NCI-H1436 treated with DMSO at 0.1 percent for 48 hours (cell line): ENCODE measurements around the gene DACT2.
"Not testable (repeated sequence)": the region's sequence is repeated elsewhere in the genome, so short reads cannot be mapped to it uniquely, and the experiment has no call there.

Experiments
- DNase-seq: peaks from one replicate; lab custom pipeline; 2025; lab: John Stamatoyannopoulos, UW

Gene DACT2

GRCh38 chr6:168318579-168319278 lies 848 bp downstream of the DACT2 start:
- no peak for DNase-seq

DNA sequence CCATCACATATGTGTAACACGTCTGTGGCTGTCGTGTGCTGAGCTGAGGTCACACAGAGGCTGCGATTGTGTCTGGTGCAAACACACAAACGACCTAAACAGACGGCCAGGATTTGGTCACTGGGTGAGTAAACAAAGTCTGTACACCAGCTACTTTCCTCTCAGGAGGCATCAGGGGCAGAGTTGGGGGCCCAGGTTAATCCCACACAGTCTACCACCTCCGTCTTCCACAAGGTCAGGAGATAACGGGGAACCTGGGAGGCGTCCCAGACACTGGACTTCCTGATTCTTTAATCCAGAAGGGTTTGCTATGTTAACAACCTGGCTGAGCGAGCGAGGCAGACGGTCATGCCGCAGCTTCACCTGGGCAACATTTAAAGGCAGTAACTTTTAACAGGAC lies 1.5 kb downstream of the DACT2 start:
- DNase-seq = no peak

GRCh38 chr6:168315596-168315995 lies 4.0 kb downstream of the DACT2 start:
- DNase-seq = no peak

- DNase-seq = no peak
These were observed 4.6 kb downstream of the DACT2 start for GRCh38 chr6:168314948-168315347.

DNA sequence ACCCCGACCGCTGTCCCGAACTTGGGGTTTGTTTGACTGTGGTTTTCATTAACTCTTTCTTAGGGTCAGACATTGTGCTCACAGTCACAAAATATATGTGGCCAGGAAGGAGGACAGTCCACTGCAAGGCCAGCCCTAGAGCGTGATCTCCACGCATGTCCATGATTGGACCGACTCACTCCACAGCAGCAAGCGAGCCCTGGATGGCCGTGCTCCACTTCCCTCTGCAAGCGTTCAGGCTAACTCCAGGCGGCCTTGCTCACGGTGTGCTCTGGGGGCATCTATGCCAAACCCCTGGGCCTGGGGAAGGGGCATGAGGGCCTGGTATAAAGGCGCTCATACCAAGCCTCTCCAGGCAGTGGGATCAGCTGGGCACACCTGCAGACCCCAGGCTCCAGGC lies 5.6 kb downstream of the DACT2 start:
- DNase-seq = no peak

DNA sequence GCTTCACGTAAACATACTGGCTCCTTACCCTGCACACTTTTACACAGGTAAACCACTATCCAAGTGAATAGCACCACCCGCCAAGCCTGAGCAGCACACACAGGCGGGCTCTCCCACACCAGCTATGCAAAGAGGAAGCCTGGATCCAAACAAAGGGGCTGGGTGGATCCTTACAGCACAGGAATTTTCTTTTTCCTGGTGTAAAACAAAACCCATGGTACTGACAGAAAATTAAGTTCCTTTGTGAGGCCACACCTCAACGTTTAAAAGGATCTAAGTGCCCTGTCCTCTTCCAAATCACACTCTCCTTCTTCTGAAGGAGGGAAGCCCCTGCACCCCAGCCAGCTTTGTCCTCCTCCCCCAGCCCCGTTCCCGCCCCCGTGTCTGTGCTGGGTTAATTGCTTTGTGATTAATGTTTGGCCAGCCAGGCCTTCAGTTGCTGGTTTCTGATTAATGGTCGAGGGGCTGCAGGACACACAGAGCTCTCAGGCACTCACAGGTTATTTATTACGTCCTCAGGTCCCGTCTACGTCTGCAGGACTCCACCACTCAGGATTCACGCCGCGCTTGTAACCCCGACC lies 6.1 kb downstream of the DACT2 start:
- DNase-seq = no peak

GRCh38 chr6:168312125-168312507 lies 7.5 kb downstream of the DACT2 start:
- DNase-seq = not testable (repeated sequence)

- DNase-seq = no peak
These were observed 8.0 kb downstream of the DACT2 start for GRCh38 chr6:168311410-168312124.

- no peak for DNase-seq
These were observed 8.6 kb downstream of the DACT2 start for GRCh38 chr6:168310945-168311344.

DNA sequence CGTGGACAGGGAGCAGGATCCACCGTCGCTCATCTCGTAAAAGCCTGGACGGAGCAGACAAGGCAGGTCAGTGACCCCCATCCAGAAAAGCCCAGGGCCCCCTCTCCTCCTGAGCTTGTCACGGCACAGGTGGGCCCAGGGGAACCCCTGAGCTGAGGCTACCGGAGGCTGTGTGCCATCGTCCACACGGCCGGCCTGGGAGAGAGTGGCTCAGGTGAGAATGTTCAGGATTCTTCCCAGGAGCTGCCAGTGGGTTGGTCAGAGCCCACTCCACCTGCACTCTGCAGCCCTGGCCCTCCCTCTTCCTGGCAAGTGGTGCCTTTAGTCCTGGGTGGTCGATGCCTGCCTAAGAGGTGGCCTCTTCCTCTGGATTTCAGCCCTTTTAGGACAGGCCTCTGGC lies 9.2 kb downstream of the DACT2 start:
- DNase-seq = no peak

- DNase-seq = no peak
These were observed 9.6 kb downstream of the DACT2 start for GRCh38 chr6:168309997-168310396.

- no peak for DNase-seq
These were observed 10.4 kb downstream of the DACT2 start for GRCh38 chr6:168309183-168309582.

- no peak for DNase-seq
These were observed 11.0 kb downstream of the DACT2 start for GRCh38 chr6:168308390-168309144.

- DNase-seq = no peak
These were observed 11.9 kb downstream of the DACT2 start for GRCh38 chr6:168307695-168308021.

GRCh38 chr6:168307015-168307694 lies 12.4 kb downstream of the DACT2 start:
- no peak for DNase-seq

- no peak for DNase-seq
These were observed 13.7 kb downstream of the DACT2 start for GRCh38 chr6:168305863-168306262.

GRCh38 chr6:168305096-168305749 lies 14.4 kb downstream of the DACT2 start:
- no peak for DNase-seq

DNA sequence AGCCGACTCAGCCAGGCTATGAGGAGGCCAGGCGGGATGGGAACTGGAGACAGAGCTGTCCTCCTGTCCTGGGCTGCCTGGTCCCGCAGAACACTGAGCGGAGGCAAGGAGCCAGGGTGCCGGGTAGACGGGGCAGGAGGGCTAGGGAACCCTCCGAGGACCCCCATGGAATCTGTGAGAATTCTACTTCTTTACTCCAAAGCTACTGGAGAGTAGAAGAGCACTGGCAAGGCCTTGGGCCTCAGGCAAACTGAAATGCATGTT lies 14.9 kb downstream of the DACT2 start:
- no peak for DNase-seq

DNA sequence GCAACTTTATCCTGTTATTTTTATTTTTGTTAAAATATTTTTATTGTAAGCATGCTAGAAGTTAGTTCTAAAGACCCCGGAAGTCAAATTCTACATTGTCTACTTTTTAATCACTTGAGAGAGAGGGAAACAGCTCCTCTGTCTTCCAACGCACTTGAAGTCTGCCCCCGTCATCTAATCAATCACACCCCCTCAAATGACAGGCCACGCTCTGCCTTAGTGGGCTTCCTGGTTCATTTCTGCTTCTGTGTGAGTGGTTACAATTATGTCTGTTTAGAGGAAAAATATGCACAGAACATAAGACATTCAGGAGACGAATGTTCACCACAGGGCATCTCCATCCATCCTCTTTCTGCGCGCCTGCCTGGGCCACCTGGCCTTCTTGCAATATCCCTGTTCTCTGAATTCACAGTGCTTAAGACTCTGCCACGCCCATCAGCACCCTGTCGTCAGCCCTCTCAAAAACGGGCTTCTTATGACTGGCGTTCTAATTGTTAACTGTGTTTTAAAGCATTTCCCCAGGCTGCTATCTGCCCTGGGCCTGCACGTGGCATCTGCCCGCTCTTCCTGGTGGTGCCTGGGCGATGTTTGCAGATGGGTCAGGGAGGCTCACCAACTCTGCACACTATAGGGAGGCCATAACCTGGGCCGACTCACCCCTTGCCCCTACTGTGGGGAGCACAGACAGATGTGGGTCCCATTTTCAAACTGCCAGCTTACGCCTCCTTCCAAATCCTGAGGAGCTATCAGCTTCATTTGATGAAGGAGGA lies 15.4 kb downstream of the DACT2 start:
- DNase-seq = no peak

GRCh38 chr6:168302534-168302933 lies 17.0 kb downstream of the DACT2 start:
- DNase-seq = no peak
